Measurements from ENCODE around the gene GPR18.

DNA sequence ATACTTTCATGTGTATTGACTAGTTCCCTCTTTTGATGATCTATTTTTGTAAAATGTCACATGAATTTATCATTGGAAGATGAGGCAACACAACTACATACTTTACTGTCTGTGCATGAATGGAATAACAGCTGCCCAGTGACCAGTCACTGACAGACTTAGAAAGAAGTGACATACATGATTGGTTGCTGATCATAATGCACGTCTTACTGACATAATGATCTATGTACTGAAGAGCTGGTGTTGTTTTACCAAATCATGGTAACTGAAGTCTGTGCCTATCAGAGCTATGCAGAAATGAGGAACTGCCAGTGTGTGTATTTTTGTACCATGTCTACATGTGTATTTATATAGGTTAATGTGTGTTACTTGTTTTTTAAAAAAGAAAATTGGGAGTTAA is 26.5 kb downstream of the GPR18 start:
- TF ChIP-seq, protein P1, sequence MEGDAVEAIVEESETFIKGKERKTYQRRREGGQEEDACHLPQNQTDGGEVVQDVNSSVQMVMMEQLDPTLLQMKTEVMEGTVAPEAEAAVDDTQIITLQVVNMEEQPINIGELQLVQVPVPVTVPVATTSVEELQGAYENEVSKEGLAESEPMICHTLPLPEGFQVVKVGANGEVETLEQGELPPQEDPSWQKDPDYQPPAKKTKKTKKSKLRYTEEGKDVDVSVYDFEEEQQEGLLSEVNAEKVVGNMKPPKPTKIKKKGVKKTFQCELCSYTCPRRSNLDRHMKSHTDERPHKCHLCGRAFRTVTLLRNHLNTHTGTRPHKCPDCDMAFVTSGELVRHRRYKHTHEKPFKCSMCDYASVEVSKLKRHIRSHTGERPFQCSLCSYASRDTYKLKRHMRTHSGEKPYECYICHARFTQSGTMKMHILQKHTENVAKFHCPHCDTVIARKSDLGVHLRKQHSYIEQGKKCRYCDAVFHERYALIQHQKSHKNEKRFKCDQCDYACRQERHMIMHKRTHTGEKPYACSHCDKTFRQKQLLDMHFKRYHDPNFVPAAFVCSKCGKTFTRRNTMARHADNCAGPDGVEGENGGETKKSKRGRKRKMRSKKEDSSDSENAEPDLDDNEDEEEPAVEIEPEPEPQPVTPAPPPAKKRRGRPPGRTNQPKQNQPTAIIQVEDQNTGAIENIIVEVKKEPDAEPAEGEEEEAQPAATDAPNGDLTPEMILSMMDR (conservative IDR thresholded peaks at IDR 0.05), result no peak
- TF ChIP-seq EZH2 (IDR thresholded peaks at IDR 0.05; ENCODE audit: low read depth), result no peak

Measured in PC-9 (cell line).